ENCODE results near the gene RADX.
A peak's percentile ranks its signal among the peaks of the same experiment; 100 is the strongest.

Gene RADX

GRCh38 chrX:106692425-106693065 lies 80.8 kb downstream of the RADX start:
- DNase-seq (ENCODE audit: low spot score), result no peak

- DNase-seq (ENCODE audit: low spot score), result no peak
Measured at GRCh38 chrX:106696502-106696901, 84.7 kb downstream of the RADX start.

GRCh38 chrX:106698693-106699092 lies 86.9 kb downstream of the RADX start:
- no peak for DNase-seq (ENCODE audit: low spot score)

GRCh38 chrX:106702636-106703035 lies 90.9 kb downstream of the RADX start:
- DNase-seq (ENCODE audit: low spot score), result no peak

- DNase-seq (ENCODE audit: low spot score), result no peak
Measured at GRCh38 chrX:106706466-106706865, 94.7 kb downstream of the RADX start.

GRCh38 chrX:106707771-106708454 lies 96.1 kb downstream of the RADX start:
- no peak for DNase-seq (ENCODE audit: low spot score)

- DNase-seq (ENCODE audit: low spot score), result no peak
Measured at GRCh38 chrX:106710771-106711170, 99.0 kb downstream of the RADX start.

GRCh38 chrX:106711375-106711774 lies 99.6 kb downstream of the RADX start:
- DNase-seq (ENCODE audit: low spot score), result no peak

- no peak for DNase-seq (ENCODE audit: low spot score)
Measured at GRCh38 chrX:106716004-106716403, 104.2 kb downstream of the RADX start.

GRCh38 chrX:106716463-106716862 lies 104.7 kb downstream of the RADX start:
- DNase-seq (ENCODE audit: low spot score), result no peak

- no peak for DNase-seq (ENCODE audit: low spot score)
Measured at GRCh38 chrX:106718709-106719108, 106.9 kb downstream of the RADX start.

GRCh38 chrX:106725931-106726330 lies 114.2 kb downstream of the RADX start:
- DNase-seq (ENCODE audit: low spot score), result no peak

- peak; percentile 61 for DNase-seq (ENCODE audit: low spot score)
Measured at GRCh38 chrX:106726485-106727437, 115.0 kb downstream of the RADX start, which contains the start of gene RNF128. RNF128 (plus strand) TSS chrX:106726701; CDS start chrX:106726914, 213 bp downstream.

- DNase-seq (ENCODE audit: low spot score), result no peak
Measured at GRCh38 chrX:106728337-106728736, 116.6 kb downstream of the RADX start.
